ENCODE measurements around the gene TRAPPC11.
"Not testable (repeated sequence)": the region's sequence is repeated elsewhere in the genome, so short reads cannot be mapped to it uniquely, and the experiment has no call there.

Gene TRAPPC11

DNA sequence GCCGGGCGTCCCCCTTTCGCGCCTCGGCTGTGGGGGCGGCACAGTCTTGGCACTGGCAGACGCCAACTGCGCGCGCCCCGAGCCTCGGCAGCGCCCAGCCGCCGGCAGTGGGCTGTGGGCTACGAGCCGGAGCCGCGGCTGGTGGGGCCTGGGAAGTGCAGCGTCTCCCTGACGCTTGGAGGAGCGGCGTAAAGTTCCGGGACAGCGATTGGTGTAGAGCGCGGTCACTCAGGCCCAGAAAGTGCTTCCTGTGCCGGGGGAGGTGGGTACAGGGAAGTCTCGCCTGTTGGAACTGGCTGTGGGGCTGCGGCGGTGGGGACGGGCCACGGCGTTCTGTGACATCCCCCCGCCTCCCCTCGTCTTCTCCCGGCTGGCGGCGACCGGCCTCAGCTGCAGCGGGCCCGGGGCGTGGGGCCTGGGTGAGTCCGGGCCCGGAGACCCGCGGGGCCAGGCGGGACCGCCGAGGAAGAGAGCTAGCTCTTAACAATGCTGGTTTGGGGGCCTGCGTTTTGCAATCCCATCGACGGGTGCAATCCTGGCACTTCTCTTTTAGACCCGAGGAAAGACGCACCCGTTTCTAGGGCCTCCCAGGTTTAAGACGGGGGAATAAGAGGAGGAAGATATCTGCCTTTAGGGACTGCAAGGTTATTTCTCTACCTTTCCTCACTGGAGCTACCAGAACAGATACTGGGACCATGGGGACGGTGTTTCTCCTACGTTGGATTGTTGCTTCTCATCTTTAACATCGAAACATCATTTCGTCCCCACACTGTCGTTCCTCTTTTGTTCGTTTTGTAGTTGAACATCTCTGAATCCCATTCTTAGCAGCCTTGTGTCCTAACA, at the start of gene TRAPPC11, which contains the start of gene RWDD4:
TRAPPC11 (plus strand) TSS at position 265 of the 843 bp plus-strand sequence. CDS start 4,575 bp downstream, outside the sequence.
RWDD4 (minus strand) TSS at position 157 of the 843 bp plus-strand sequence. CDS start 233 bp downstream, outside the sequence.
- peak; percentile 97 for DNase-seq (ENCODE audit: low spot score)

DNA sequence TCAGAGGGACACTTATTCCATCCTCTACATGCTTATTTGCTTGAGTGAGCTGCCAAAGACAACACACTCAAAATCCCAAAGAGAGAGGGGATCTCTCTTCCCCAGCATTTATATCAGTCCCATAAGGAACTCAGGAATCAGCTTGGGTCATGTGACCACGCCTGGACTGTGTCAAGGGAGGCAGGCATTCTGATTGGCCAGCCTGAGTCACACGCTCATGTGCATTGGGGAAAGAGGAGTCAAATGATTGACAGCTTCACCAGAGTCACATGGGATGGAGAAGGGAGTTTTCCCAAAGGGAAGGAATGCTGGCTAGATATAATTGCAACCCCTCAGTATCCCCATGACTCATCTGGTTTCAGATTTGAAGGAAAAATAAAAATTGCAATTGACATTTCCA, 49.1 kb upstream of the TRAPPC11 start:
- no peak for DNase-seq (ENCODE audit: low spot score)

DNA sequence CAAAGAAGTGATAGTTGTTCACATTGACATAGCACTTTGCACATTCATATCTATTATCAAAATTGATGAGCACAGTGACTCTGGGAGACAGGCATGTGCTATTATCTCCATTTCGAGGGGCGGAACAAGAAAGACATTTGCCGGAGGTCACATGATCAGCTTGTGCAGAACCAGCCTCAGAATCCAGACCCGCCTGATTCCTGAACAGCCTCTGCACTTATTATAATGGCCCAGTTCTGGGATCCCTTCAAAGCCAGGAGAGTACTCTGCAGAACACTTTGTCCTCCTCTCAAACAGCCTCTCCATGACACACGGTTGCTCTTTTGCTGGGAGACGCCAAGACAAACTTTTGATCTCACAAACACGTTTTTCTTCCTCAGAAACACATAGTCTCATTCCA, 48.5 kb upstream of the TRAPPC11 start:
- DNase-seq (ENCODE audit: low spot score) = no peak

DNA sequence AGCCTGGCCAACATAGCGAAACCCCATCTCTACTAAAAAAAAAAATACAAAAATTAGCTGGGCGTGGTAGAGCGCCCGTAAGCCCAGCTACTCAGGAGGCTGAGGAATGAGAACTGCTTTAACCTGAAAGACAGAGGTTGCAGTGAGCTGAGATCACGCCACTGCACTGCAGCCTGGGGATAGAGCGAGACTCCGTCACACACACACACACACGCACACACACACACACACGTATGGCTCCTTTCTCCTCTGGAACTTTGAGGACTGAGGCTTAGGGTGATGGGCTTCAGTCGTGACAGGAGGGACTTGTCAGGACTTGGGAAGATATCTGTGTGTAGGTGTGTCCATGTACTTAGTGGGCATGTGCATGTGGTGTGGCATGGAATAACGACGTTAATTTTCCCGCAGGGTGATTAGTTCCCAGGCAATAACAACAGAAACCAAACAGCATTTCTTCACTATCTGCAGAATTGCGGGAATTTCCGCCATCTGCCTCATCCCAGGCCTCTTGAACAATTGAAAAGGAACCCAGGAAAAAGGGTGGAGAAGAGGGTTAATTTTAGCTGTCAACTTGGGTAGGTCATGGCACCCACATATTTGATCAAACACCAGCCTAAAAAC, 47.8 kb upstream of the TRAPPC11 start:
- no peak for DNase-seq (ENCODE audit: low spot score)

DNA sequence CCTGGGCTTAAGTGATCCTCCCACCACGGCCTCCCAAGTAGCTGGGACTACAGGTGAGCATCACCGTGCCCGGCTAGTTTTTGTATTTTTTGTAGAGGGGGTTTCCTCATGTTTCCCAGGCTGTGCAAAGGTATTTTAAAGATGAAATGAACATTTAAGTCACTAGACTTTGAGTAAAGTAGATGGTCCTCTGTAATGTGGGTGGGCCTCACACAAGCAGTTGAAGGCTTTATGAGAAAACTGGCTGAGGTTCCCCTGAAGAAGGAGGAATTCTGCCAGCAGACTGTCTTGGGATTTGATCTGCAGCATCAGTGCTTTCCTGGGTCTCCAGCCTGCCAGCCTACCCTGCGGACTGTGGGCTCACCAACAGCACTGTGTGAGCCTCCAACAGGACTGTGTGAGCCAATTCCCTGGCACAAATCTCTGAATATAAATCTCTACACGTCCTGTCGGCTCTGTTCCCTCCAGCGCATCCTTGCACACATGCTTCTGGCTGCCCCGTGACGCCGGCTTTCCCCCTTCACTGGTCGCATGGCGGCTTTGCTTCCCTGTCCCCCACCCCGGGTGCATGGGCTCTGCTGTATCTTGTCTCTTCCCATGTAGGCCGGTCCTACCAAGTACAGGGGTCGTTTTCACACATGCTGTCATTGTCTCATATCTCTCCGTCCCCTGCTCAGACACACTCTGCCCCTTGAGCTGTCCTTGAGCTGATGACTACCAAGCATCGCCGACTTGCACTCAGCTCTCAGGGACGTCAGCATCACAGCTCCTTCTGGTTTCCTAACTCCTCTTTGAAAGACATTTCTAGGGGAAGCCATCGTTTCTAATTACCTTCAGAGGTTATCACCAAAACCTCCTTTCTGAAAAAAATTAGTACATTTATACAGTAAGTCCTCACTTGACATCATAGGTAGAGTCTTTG, 46.5 kb upstream of the TRAPPC11 start:
- no peak for DNase-seq (ENCODE audit: low spot score)

DNA sequence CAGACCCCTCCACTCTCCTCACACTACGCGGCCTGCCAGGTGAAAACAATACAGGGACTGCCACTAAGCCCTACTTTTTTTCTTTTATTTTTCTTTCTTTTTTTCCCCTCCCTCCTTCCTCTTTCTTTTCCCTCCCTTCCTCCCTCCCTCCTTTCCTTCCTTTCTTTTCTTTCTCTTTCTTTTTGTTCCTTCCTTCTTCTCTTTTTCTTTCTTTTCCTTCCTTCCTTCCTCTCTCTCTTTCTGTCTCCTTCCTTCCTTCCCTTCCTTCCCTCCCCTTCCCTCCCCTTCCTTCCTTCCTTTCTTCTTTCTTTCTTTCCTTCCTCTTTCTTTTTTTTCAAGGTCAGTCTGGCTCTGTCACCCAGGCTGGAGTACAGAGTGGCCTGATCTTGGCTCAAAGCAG, 42.0 kb upstream of the TRAPPC11 start:
- DNase-seq (ENCODE audit: low spot score) = no peak

DNA sequence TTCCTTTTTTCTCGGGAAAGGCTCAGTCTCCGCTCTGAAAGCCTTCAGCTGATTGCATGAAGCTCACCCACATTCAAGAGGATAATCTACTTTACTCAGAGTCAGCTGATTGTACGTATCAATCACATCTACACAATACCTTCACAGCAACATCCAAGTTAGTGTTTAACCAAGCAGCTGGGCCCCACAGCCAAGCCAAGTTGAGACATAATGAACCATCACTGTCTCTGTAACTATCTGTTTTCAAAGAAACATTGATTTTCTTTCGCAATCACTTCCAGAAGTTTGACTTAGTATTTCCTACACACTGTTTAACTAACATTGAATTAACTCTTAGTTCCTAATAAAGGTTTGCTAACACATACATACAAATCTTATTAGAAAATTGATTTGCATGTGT, 40.4 kb upstream of the TRAPPC11 start:
- no peak for DNase-seq (ENCODE audit: low spot score)

DNA sequence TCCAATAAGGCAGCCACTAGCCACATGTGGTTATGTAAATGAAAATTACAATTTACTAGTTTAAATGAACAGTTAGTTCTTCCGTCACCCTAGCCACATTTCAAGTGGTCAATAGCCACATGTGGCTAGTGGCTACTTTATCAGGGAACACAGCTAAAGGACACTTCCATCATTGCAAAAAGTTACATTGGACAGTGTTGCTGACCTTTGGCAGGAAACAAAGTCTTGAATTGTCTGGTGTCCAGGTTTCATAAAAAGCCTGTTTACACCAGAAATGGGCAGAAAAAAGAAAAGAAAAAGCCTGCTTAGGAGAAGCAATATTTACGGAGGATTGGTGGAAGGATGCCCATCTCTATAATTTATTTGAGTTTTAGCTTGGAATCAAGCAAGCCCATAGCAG, 38.7 kb upstream of the TRAPPC11 start:
- no peak for DNase-seq (ENCODE audit: low spot score)

DNA sequence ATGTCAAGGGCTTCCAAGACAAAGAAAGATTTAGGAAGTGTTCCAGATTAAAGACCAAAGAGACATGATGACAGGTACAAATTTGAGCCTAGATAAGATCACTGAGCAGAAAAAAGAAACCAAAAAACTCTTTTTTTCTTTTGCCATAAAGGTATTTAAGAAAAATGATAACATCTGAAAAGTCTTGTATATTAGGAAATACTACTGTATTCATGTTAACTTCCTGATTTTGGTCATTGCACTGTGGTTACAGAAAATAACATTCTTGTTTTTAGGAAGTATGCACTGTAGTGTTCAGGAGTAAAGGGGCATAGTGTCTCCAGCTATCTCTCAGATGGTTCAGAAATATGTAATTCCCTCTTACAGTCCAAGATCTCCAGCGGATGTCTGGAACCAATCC, 37.2 kb upstream of the TRAPPC11 start:
- DNase-seq (ENCODE audit: low spot score) = no peak

DNA sequence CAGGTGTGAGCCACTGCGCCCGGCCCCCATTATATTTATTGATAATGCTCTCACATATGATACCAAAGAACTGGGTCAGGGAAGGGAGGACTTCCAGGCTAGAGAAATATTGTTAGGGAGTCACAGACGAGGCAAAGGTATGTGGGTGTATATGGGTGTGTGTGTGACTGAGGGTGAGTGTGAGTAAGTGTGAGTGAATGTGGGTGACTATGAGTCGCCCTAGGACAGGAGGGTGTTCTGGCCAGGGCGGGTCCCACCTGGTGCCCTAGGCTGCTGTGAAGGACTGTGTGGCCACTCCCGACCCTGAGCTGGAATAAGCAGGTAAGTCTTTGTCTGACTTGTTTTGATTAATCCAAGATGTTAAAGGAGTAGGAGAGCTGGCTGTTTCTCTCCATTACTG, 34.5 kb upstream of the TRAPPC11 start:
- DNase-seq (ENCODE audit: low spot score) = no peak

DNA sequence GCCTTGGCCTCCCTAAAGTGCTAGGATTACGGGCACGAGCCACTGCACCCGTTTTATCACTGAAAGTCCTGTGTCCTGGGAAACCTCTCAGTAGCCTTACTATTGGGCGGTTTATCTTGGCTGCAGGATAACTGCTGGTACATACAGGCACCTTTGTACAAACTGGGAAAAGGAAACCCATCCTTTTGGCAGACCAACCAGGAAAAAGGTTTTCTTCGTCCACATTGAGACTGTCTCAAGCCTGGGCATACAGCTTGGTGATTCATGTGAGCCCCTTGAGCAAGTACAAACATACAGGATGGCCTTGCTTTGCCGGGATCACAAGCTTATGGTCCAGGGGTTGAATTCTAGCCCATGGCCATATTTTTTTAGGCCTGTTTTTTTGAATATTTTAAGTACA, 32.9 kb upstream of the TRAPPC11 start:
- no peak for DNase-seq (ENCODE audit: low spot score)

DNA sequence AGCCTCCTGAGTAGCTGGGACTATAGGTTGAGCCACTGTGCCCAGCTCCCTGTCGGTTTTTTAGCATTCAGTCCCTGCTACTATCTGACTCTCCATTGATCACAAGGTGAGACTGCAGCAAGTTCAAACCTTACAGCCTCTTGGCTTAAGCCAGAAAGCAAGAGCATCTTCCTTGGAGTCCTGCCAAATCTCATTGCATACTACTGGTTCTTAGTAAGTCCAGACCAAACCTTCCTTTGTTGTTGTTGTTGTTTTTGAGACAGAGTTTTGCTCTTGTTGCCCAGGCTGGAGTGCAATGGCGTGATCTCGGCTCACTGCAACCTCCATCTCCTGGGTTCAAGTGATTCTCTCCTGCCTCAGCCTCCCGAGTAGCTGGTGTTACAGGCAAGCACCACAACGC, 31.8 kb upstream of the TRAPPC11 start:
- not testable (repeated sequence) for DNase-seq (ENCODE audit: low spot score)

DNA sequence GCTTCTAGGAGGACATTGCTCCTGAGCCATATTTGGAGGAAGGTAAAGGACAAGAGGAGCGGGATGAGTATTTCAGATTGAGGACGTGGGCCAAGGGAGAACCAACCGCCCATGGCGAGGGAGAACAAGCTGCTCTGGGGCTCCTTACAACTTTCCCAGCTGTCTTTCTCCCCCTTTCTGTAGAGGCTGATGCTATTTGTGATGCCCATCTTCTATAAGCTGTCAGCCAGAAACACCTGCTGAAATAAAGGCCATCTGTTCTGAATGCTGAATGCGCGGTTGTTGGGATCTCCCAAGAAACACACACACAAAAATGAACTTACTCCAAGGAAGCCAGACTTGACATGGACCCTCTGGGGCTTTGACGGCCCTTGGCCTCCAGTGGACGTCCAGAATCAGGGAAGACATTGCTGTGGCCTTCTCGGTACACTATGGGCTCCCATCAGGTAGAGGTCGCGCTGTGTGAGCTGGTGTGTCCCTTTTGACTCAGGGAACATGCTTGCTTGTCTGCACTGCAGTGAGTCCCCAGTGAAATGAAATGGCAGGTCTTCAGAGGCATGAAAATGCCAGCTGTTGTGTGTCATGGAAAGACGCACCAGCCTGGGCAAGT, 31.0 kb upstream of the TRAPPC11 start:
- DNase-seq (ENCODE audit: low spot score) = no peak

DNA sequence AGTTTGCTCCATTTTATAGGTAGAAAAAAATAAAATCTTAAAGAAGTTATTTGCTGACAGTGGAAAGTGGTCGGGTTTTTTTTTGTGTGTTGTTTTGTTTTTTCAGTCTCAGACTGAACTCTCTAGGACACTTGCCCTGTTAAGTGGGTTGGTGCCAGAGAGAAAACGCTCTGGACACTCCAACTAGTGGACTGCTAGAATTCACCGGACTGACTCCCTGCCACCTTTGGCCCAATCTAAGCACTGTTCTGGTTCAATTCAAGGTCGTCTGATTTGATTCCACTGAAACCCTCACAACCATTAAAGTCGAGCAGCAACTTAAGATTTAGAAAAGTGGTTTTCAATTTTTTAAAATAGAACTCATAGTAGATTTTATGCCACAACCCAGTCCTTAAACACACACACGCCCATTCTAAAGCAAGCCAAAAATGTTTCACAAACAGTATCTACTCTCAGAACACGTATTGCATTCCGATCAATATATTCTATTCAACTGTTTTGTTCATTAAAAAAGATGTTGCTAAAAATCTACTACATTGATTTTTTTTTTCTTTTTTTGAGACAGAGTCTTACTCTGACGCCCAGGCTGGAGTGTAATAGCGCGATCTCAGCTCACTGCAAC, 27.4 kb upstream of the TRAPPC11 start:
- DNase-seq (ENCODE audit: low spot score) = no peak

DNA sequence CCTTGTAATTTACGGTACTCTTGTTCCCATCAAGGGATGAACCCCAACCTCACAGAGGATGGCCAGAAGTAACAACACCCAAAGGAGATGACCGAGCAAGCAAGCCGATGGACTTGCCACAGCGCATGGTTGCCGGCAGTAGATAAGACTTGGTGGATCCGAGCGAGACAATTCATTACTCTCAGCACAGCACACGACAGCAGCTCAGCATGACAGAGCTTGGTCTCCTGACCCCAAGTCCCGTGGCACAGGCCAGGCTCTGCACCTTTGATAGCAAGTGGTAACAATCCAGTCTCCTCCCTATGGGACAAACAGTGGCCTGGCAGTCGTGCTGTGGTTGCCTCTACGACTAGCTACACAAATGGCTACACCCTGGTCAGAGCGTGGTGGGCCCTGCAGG, 26.4 kb upstream of the TRAPPC11 start:
- no peak for DNase-seq (ENCODE audit: low spot score)

DNA sequence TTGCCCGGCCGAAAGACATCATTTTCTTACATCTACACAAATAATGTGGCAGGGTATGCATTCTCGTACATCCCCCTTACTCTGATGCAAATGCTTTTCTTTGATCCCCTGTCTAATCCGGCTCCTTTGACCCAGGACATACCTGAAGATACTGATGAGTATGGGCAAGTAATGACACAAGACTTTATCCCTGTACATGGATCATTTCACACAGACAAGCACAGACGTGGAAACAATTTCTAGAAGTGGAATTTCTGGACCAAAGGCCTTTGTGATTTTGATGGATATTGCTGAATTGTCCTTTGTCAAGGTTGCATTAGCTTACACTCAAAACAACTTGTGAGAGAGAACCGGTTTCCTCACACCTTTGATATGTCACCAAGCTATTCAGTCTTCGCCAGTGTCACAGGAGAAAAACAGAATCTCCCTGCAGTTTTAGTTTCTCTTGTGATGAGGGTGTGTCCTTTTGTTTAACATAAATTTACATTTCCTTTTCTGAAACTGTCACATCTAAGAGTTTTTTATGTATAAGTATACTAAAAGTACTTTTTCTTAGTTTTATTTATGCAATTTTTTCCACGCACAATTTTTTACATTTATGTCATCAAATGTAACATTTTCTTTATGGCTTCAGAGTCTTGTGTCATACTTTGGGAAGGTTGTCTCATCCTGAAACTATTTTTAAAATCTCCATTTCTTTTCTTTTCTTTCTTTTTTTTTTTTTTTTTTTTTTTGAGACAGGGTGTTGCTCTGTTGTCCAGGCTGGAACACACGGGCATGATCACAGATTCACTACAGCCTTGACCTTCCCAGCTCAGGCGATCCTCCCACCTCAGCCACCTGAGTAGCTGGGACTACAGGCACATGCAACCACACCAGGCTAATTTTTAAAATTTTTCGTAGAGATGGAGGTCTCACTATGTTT, 25.4 kb upstream of the TRAPPC11 start:
- DNase-seq (ENCODE audit: low spot score) = no peak

DNA sequence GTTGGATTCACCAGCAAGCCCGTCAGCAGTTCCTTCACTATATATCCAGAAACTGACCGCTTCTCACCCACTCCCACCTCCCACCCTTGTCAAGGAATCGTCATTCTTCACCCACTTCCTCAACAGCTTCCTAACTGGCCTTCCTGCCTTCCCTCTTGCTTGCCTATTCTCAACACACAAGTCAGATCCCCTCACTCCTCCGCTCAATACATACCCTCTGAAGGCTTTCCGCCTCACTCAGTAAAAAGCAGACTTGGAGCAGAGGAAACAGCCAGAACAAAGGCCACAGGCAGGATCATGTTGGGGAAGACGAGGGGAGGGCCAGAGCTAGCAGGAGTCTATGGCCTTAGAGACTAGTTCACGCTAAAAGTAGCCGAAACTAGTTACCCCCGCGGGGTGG, 23.8 kb upstream of the TRAPPC11 start:
- DNase-seq (ENCODE audit: low spot score) = no peak

DNA sequence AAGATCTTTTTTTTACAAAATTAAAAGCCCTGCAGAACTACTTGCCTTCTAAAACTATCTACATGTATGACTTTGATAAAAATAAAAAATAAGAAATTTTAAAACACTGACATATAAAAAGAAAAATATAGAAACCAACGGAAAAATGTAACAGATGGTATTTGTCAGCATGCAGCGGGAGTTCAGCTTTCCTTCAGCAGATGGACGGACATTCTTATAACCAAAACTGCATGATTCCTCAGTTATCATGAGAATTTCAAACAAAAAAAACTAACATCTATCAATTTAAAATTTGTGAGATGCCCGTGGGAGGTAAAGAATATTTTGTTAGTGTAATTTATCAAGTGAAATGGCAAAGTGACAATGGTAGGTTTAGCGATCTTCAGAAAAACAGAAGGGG, 23.4 kb upstream of the TRAPPC11 start:
- no peak for DNase-seq (ENCODE audit: low spot score)

DNA sequence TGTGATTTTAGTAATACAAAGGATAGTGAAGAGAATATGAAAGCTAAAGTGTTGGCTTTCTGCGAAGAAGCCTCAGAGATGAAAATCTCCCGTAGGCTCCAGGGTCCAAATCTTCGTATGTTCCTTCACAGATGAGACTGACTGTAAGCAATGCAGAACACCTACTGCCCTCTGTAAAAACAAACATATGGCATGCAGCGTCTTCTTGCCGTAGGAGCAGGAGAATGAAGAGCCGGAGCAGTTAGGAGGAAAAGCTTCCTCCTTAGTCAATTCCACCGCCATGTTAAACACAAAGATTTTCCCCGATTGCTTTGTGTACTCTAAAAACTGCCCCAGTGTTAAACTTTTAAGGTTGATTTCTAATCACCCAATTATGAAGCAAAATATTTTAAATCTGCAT, 22.6 kb upstream of the TRAPPC11 start:
- DNase-seq (ENCODE audit: low spot score) = no peak

DNA sequence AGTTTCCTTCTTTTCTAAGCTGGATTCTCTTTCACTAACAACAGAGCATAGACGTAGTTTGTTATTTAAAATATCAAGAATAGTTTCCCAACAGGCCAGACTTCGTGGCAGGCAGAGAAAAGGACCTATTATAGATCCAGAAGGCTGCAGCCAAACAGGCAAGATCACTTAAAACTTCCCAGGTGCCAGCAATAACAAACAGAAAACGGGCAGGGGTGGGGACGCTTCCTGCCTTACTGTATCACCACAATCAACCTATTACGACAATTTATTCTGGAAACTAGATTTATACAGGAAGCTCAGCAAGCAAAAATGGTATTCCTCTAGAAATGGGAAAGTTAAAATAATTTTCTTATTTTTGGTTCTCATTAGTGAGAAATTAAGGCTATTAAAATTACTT, 22.2 kb upstream of the TRAPPC11 start:
- no peak for DNase-seq (ENCODE audit: low spot score)

DNA sequence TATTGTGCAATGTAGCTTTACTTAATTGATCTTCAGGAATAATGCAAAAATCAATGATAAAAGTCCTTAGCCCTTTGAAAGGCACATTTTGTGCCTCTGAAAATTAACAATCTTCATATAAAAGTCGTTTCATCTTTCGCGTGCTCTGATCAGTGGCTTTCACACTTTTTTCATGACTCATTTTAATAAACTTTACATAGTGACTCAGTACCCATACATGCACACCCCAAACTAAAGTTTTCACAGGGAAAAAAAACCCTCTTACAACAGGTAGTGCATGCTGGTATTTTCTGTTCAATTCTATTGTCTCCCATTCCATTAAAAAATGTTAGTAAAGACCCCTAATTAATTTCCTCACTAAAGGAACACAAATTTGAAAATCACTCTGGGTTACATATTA, 21.6 kb upstream of the TRAPPC11 start:
- DNase-seq (ENCODE audit: low spot score) = no peak
